Skin of body (tissue), 2 donors: ENCODE data around the gene MACC1. TPM values are rescaled to one million over a fixed set of nuclear protein-coding genes. Genes with fewer than 3 reads are reported as not detected.
"Not testable (repeated sequence)": the region's sequence is repeated elsewhere in the genome, so short reads cannot be mapped to it uniquely, and the experiment has no call there.

Experiments used
- DNase-seq: peaks from one replicate; lab custom pipeline; 2025; lab: John Stamatoyannopoulos, UW
- total RNA-seq: library from RNA; depleted of rRNA; stranded (reverse); fragments of >200 nt; gene quantifications from one replicate; pipeline ENCODE4 v1.2.3, GENCODE V29; 2014

The MACC1 gene
- total RNA-seq, 1 donor from 2014 or later: 7.1 TPM

DNA sequence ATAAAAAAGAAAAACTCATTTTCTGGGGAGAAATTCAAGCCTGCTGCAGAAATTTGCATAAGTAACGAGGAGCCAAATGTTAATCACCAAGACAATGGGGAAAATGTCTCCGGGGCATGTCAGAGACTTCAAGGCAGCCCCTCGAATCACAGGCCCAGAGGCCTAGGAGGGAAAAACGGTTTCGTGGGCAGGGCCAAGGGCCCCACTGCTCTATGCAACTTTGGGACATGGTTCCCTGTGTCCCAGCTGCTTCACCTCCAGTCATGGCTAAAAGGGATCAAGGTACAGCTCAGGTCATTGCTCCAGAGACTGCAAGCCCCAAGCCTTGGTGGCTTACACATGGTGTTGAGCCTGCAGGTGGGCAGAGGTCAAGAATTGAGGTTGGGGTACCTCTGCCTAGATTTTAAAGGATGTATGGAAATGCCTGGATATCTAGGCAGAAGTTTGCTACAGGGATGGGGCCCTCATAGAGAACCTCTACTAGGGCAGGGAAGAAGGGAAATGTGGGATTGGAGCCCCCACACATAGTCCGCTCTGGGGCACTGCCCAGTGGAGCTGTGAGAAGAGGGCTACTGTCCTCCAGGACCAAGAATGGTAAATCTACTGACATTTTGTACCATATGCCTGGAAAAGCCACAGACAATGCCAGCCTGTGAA, 8.4 kb downstream of the MACC1 start:
- no peak for DNase-seq

DNA sequence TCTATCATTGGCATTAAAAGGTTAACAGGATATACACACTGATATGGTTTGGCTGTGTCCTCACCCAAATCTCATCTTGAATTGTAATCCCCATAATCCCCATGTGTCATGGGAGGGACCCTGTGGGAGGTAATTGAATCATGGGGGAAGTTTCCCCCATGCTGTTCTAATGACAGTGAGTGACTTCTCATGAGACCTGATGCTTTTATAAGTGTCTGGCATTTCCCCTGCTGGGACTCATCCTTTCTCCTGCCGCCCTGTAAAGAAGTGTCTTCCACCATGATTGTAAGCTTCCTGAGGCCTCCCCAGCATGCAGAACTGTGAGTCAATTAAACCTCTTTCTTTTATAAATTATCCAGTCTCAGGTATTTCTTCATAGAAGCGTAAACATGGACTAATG, 9.4 kb downstream of the MACC1 start:
- DNase-seq: not testable (repeated sequence)

DNA sequence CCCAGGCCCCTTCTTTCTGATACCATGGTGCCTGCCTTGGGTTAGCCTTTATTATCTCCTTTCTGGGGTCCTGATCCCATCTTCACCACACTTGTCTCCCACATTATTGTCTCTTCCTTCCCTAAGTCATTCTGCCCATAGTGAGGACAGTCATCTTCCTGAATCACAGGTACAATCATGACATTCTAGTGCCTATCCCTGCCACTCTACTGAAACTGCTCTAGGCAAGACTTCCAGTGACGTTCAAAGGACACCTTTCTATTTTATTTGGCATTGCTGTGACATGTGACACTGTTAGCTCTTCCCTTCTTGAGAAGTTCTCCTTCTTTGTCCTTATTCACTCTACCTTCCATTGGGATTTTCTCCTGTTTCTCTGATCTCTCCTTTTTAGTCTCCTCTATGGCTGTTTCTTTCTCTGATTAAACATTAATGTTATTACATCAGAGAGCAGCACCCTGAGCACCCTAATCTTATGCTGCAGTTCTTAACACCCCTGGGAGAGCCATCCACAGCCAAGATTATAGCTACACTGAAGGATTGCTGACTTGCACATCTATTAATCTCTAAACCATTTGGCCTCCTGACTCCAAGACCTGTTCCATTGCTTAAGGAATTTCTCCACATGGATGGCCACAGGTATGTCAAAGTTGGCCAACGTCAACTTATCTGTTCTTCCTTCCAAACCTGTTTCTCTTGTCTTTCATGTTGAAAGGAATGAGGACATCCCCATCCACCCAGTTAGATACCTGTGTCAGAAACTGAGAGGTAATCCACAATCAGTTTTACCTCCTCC, 10.9 kb downstream of the MACC1 start:
- no peak for DNase-seq

DNA sequence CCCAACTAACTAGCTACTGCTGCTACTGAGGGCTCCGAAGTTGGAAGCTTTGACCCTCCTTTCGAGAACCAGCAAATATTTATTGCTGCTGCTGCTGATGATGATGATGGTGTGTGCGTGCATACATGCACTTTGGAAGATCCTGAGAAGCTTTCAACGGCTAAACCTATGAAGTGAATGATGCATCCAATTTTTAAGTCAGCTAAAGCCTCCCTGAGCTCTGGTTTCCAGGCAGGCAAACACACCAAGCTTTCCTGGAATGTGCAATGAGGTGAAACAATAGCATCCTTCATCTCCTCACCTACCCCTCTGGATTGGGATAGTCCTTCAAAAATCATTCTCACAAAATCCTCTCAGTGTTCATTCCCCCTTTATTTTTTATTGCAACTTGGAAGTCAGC, 13.9 kb downstream of the MACC1 start:
- no peak for DNase-seq

DNA sequence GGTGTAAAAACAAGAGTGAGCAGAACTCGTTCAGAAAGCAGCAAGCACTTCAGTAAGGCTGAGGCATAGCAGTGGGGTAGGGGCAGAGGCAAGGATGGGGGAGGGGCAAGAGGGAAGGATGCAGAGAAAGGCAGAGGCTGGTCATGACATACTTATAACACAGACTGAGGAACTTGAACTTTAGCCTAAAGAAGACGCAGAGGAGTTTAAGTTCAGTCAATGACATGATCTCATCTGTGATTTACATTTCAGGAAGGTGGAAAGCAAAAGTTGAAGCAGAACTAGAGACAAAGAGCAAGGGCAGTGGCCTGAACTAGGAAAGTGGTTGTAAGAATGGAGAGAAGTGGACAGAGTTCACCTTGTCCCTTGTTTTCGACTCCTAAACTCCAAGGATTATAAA, 15.8 kb downstream of the MACC1 start:
- no peak for DNase-seq

DNA sequence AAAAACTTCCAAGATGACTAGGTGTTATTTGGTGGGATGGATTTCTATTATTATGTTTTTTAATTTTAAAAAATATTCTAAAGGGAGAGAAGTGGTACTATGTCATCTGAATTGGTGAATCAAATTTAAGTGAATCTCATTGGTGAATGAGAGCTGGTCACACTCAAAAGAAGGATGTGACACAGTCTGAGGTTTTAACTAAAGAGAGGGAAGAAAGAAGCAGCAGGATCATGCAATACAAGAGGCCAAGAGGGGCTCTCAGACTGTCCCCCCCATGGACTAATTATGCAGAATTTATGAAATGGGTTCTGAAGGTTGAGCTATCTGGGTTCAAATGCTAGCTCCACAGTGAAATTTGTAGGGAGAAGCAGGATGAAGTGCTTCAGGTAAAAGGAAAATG, 16.2 kb downstream of the MACC1 start:
- no peak for DNase-seq

DNA sequence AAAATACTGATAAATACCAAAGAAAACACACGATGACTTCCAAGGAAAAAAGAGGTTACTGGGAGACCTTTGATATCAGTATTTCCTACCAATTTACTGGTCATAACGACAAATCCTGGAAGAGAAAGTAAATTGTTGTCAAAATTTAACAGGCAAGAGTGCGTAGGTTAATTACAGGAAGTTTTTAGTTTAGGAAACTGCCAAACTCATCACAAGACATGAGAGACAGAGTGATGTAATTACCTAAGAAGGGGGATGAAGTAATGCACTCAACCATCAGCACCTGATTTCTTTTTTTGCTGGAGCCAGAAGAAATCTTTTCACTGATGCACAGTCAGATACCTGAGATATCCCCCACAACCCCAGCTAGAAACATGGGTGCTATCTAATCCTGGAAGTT, 16.8 kb downstream of the MACC1 start:
- no peak for DNase-seq

DNA sequence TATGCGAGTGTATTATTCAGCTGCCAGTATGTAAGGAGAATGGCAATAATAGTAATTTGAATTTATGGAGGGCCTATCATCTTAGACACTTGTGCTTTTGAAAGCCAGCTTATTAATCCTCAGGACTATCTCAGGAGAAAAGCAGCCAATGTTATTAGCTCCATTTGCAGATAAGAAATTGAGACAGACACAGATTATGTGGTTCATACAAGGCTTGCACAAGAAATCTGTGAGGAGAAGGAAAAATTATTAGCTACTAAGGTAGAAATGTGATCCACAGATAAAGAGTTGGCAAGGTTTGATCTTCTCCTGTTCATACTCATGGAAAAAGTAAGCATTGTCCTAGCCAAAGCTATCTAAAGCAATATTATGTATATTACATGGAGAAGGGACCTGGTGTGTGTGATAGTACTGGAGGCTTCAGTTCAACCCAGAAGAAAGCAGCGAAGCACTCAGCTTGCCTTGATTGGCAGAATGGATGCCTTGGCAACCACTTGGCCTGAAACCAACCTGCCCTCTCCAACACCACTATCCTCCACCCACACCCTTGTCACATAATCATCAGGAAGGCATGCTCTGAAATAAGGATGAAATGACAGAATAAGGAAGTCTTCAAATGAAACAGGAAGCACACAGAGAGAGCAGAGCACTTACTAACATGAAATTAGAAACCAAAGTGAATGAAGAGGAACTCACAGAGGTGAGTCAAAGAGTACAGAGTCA, 18.0 kb downstream of the MACC1 start:
- DNase-seq: no peak

DNA sequence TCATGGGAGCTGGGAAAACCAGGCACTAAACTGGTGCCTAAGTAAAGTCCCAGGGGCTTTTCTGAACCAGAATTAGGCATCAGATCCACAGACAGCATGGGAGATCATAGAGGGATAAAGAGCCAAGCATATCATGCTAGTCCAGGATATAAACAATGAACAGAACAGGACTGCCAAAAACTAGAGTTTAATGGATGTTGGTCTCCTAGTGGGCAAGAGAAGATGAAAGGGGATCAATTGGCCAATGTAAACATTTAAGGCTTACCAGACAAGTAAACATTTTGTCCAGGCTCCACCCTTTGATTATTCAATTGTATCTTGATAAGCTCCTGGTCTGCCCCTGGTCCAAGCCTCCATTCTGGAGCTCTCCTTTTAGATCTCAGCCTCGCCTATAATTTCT, 18.9 kb downstream of the MACC1 start:
- DNase-seq: no peak

DNA sequence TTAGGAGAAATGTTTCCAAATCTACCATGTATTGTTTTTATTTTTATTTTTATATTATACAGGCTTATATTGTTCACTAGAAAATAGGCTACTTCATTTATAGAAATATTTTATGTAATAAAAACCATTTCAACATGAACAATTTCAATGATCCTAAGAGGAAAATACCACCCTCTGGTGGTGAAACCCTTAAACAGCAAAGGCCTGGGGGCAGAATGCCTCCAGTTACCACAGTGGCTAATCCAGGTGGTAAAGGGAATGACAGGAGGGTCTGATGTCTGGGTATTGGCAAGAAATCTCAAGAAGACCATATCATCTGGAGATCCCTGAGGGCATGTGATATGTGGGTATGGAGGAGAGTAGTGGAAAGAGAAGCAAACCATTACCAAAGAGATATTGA, 19.3 kb downstream of the MACC1 start:
- DNase-seq: no peak

DNA sequence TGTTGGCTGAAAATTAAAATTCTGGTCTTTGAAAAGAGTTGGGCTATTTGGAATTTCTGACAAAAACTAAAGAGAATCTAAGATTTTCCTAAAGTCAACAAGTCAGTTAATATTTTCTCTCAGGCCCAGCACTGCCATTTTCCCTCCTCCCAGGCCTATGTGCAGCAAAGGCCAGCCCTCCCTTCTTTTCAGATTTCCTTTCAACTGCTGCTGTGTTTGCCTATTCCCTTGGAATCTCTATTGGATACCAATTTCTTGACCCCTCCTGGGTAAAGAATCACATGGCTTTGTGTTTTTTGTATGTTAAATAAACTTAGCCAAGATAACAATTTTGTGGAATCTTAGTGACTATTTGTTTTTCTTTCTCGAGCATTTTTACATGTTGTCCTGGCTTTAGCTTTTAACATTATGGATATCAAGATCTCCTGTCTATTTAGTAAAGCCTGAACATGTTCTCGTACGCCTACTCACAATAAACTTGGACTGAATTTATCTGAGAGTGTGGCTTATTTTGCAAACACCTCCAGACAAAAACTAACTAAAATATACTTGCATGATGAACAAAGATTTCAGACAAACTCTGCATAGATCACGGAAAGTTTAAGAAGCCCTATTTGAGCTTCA, 19.9 kb downstream of the MACC1 start:
- DNase-seq: no peak

DNA sequence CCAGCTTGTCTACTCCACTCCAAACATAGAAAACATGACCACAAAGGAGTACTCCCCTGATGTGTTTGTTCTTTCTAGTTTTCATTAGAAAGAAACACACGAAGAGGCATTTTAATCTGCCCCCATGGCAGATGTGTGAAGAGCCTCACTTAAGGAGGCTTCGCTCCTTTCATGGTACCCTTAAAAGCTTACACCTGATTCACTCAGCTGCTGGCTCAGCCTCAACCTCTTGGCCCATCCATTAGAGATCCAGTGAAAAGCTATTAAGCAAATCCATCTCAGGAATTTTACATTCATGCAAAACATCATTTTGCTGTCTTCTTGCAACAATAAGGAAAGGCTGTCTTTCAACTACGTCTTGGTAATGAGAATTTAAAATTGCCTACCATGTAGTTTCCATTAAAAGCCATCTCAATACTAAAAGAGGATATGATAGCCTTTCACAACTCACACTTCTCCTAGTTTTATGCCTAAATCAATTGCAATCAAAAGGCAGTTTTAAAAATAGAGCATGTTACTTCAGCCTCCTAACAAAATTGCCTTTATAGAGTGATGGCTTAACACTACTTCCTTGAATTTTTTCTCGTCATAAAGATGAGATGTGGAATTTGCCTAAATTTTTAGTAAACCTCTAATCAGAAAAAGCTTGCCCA, 22.7 kb downstream of the MACC1 start:
- no peak for DNase-seq

DNA sequence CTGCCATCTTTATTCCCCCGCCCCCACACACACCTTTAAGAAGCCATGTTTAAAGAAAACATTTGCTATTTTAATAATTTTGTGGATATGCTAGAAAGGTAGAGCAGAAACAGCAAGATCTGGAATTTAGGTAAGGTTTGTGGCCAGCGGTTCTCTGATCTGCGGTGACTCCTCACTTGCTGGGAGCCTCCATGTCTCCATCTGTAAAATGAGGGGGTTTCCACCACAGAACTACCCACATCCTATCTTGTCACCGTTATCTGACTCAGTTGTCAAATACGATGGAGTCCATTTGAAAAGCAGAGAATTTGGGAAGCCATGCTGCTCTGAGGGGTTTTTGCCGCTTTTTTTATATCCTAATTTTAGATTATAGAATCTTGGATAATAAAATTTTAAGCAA, 23.3 kb downstream of the MACC1 start:
- DNase-seq: no peak

DNA sequence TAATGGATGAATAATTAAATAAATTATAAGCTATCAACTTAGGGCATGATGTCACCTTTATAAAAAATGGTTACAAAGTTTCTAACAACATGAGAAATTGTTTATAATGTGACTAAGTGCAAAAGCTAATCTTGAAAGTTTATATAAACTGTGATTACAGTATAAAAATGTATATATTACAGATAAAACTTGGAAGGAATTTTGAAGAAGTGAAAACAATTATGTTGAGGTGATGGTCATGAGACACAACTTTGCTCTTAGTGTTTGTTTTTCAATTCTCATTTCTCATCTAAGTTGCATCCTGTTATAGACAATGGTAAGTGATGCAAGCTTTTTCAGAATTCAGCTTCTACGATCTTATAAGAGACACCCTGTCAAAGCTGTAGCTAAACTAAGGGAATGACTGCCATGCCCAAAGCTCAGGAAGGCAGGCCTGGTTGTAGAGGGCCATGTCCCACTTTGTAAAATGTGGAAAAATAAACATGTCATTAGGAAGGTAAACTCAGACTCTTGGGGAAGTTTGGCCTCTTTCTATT, 23.9 kb downstream of the MACC1 start:
- DNase-seq: no peak

DNA sequence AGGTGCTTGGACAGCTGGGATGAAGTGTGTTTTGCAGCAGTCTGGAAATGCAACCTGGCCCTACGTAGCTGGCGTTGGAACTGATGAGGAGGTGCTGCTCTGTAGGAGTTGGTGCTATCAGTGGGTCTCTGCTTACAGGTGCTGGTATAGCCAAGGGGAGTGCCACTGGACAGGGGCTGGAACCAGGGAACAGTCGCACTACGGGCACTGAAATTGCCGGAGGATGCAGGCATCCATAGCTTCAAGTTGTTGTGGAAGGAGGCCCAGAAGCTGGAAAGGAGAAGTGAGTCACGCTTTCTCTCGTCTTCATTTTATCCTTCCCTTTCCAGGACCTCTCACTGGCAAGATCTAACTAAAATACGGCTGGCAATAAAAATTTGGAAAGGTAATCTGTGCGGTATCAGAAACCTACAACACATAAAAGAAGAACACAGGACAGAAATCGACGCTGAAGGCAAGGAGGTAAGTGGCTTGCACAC, 25.8 kb downstream of the MACC1 start:
- no peak for DNase-seq

DNA sequence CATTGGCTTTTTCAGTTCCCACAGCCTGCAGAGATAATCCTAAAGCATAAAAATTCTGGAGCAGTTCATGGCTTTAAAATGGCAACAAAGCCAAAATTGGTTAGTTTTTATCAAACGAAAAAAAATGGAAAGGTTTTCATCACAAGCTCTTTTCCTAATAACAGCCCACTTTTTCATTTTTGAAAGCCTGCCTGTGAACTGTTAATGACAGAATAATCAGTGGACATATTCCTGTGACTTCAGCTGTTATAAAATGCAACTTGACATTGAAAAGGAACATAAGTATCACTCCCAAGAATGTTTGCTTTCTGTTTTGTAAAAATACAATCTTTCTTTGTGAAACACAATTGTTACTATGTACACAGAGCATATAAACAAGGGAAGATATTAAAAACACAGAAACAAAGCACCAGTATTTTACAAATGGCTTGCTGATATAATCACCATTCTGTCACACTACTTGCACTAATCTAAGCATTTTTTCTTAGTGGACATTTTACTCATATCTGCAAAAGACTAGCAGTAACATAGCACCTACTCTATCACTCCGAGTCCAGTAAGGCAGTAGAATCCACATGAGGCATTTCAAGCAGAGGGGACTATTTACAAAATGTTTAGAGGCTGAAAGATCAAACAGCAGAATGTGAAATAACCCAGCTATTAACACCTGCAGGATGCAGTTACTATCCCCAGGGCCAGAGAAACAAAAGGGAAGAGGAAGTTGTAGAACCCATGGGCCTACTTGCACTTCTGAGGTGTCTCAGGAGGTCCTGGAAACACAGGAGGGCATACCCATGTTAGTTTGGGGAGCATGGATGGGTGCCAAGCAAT, 26.4 kb downstream of the MACC1 start:
- no peak for DNase-seq

DNA sequence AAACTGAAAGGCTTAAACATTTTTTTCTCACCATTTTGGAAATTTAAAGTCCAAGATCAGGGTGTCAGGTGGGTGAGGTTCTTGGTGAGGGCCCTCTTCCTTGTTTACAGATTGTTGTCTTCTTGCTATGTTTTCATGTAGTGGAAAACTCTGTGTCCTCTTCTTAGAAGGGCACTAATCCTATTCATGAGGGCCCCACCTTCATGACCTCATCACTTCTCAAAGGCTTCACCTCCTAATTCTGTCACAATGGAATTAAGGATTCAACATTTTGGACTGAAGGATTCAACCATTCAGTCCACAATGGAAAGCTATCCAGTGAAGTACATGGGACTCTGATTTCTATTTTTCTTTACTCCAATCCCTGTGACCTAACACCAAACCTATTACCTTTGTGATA, 27.3 kb downstream of the MACC1 start:
- DNase-seq: no peak

DNA sequence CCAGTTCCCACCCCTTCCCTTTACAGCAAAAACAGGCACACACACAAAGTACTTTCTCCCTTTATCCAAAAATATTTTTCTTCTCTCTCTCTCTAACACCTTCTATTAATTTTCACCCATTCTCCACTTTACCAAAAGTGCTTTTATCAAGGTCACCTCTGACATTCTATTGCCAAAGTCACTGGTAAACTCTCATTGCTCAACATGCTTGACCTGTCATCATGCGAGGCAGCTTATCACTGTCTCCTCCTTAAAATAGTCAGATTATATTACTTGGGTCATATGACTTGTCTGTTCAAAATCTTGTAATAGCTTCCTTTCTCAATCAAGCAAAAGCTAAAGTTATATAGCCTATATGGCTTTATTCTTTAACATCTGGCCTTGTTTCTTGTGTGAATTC, 28.6 kb downstream of the MACC1 start:
- DNase-seq: no peak

DNA sequence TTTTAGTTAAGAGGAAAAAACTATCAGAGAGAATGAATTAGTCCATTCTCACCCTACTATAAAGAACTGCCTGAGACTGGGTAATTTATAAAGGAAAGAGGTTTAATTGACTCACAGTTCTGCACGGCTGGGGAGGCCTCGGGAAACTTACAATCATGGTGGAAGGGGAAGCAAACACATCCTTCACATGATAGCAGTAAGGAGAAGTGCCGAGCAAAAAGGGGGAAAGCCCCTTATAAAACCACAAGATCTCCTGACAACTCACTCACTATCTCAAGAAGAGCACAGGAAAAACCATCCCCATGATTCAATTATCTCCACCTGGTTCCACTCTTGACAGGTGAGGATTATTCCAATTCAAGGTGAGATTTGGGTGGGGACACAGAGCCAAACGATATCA, 29.3 kb downstream of the MACC1 start:
- DNase-seq: not testable (repeated sequence)

DNA sequence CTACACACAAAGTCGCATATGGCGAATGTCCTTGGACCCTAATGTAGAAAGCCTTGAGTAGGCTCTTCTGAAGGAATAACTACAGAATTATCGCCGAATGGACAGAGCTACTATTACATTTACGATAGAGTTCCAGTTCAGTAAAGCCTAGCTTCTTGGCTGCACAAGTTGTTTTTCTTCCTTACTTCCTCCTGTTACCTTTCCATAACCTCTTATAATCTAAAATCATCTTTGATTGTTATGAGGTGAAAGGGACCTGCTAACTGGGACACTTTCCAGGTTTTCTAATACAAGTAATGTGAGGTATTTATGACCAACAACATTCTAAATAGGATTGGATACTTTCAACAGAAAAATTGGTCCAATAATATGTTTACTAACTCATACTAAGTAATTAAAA, 31.2 kb downstream of the MACC1 start:
- DNase-seq: no peak
